Mucosa of descending colon (tissue), 3 donors: ENCODE data around the gene APH1A. TPM values are rescaled to one million over a fixed set of nuclear protein-coding genes. Genes with fewer than 3 reads are reported as not detected.
"Not testable (repeated sequence)": the region's sequence is repeated elsewhere in the genome, so short reads cannot be mapped to it uniquely, and the experiment has no call there.

Experiments used
- ATAC-seq: fragments of 200-7000 bp; cut with Tn5 transposase; one replicate; pipeline ENCODE4 v1.9.1; 2020; ENCODE audit warnings: mild to moderate bottlenecking, moderate library complexity
- DNase-seq, 3 donors: peaks; one replicate each; pipeline ENCODE4 v3.0.0-alpha.2; 2020
- H3K36me3 ChIP-seq: fragments of 200-600 bp; one replicate; pipeline ENCODE4 v1.8.0; 2021; ENCODE audit warnings: low read depth, mild to moderate bottlenecking
- H3K4me1 ChIP-seq: fragments of 200-600 bp; one replicate; pipeline ENCODE4 v1.8.0; 2021; ENCODE audit warnings: low read depth, mild to moderate bottlenecking
- H3K4me3 ChIP-seq: fragments of 200-600 bp; one replicate; pipeline ENCODE4 v1.8.0; 2021; ENCODE audit warnings: mild to moderate bottlenecking
- H3K9me3 ChIP-seq: fragments of 200-600 bp; one replicate; pipeline ENCODE4 v1.8.0; 2021; ENCODE audit warnings: mild to moderate bottlenecking
- CTCF ChIP-seq: fragments of 200-600 bp; IDR thresholded peaks from one replicate; pipeline ENCODE4 v1.8.0; 2022; ENCODE audit warnings: antibody characterized with exemption, mild to moderate bottlenecking
- intact Hi-C, 2 donors: fragments of 100-400 bp; cut with DNase I in 1 of 2; cut with micrococcal nuclease in 1 of 2; formaldehyde crosslinking; loops; one replicate each; pipeline versions ENCODE4 v1.11.0 to v1.11.1; 2022; cut with DNase I, micrococcal nuclease
- total RNA-seq, 3 donors: library from RNA; stranded (reverse); fragmentation: NEBNext Ultra II Directional in 2 of 3; extraction: Animal tissue kit (Norgen Biotek cat#: 25700) in 2 of 3; gene quantifications; one replicate each; pipeline versions ENCODE4 v1.2.1 to v1.2.4, GENCODE V29; 2021 to 2023
- donor health status: DM: no; HTN: no; CAD: no; lungs with moderate emphysema.
- donor health status: DM: no; HTN: no; CAD: no.
- donor health status: DM: no; HTN: yes; CAD: no.

The APH1A gene
- total RNA-seq, 3 donors from 2014 or later = 128 to 212 (median 188) TPM

GRCh38 chr1:150234566-150235293, 34.1 kb downstream of the APH1A start:
- Histone ChIP-seq H3K4me1 (peaks cover 14% of the 10 kb centered on the region), H3K4me3 (peak overlapping the region; percentile 65), H3K36me3 (no peaks in the 10 kb centered on the region), H3K9me3 (no peaks in the 10 kb centered on the region)
- DNase-seq (peak; percentile 79 to 92 (median 83)), ATAC-seq (peak; percentile 57)
- intact Hi-C loops = no loop called here
- no peak for TF ChIP-seq CTCF

GRCh38 chr1:150234309-150234565, 34.6 kb downstream of the APH1A start:
- H3K9me3 ChIP-seq = no peaks in the 10 kb centered on the region
- H3K4me3 ChIP-seq = no peak overlapping the region
- intact Hi-C loops = no loop called here
- no peaks in the 10 kb centered on the region for H3K36me3 ChIP-seq
- TF ChIP-seq CTCF = no peak
- DNase-seq (no peak), ATAC-seq (no peak)
- H3K4me1 ChIP-seq = peaks cover 14% of the 10 kb centered on the region

- no peak for TF ChIP-seq CTCF
- no peak overlapping the region for H3K4me3 ChIP-seq
- no peaks in the 10 kb centered on the region for H3K36me3 ChIP-seq
- ATAC-seq (no peak), DNase-seq (no peak)
- peaks cover 14% of the 10 kb centered on the region for H3K4me1 ChIP-seq
- intact Hi-C loops = no loop called here
- H3K9me3 ChIP-seq = no peaks in the 10 kb centered on the region
These were observed 35.2 kb downstream of the APH1A start for GRCh38 chr1:150233359-150234308.

GRCh38 chr1:150232921-150233320, 35.9 kb downstream of the APH1A start:
- H3K36me3 ChIP-seq, H3K4me3 ChIP-seq, H3K9me3 ChIP-seq, intact Hi-C loops, ATAC-seq, DNase-seq: not testable (repeated sequence)
- H3K4me1 ChIP-seq = peaks cover 14% of the 10 kb centered on the region

- ATAC-seq, H3K9me3 ChIP-seq, H3K36me3 ChIP-seq, intact Hi-C loops, H3K4me3 ChIP-seq, H3K4me1 ChIP-seq, DNase-seq: not testable (repeated sequence)
These were observed 40.6 kb downstream of the APH1A start for GRCh38 chr1:150228246-150228645.

- no peak overlapping the region for H3K4me3 ChIP-seq
- ATAC-seq (no peak), DNase-seq (no peak)
- no peaks in the 10 kb centered on the region for H3K4me1 ChIP-seq
- TF ChIP-seq CTCF = no peak
- no peaks in the 10 kb centered on the region for H3K9me3 ChIP-seq
- H3K36me3 ChIP-seq = no peaks in the 10 kb centered on the region
- intact Hi-C loops = no loop called here
These were observed 41.6 kb downstream of the APH1A start for GRCh38 chr1:150227228-150227627.
